ENCODE measurements around the gene CPN2. TPM values are rescaled to one million over a fixed set of nuclear protein-coding genes. Genes with fewer than 3 reads are reported as not detected.

Gene CPN2
- total RNA-seq, 1 donor from 2014 or later: not detected

GRCh38 chr3:194314388-194315068 lies 36.6 kb downstream of the CPN2 start:
- no peak for DNase-seq (ENCODE audit: low read depth, low spot score)

DNA sequence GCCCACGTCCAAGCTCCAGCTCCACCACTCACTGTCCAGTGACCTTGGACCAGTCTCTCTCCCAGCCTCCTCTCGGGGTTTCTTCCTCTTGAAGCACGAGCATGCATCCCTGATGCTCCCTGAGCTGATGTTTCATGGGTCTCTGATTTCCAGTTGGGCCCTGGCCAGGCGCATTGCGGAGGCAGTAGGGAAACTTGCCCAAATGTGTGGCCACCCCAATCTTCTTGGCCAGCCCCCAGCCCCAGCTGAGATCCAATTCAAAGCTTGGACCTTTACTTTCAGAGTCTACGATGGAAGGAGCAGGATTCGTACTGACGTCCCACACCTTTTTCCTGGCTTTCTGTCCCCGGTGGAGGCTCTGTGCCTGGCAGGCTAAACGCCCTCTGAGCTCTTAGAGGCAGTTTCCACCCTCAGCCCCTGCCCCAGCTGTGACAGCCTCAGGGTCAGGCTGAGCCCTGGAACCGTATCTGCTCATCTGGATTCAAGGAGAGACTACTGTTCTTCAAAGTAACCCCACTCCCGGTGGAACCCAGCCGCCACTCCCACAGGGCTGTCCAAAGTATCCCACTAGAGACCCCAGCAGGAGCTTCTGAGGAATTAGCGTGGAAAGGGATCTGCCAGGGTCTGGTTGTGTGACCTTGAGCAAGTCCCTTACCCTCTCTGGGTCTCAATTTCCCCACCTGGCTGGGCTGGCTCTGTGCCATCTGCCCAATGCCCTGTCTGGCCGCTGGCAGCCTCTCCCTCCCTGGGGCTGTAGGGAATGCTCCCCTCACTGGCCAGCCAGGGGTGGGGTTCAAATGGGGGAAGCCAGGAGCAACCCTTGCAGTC lies 37.4 kb downstream of the CPN2 start:
- DNase-seq (ENCODE audit: low read depth, low spot score): no peak

DNA sequence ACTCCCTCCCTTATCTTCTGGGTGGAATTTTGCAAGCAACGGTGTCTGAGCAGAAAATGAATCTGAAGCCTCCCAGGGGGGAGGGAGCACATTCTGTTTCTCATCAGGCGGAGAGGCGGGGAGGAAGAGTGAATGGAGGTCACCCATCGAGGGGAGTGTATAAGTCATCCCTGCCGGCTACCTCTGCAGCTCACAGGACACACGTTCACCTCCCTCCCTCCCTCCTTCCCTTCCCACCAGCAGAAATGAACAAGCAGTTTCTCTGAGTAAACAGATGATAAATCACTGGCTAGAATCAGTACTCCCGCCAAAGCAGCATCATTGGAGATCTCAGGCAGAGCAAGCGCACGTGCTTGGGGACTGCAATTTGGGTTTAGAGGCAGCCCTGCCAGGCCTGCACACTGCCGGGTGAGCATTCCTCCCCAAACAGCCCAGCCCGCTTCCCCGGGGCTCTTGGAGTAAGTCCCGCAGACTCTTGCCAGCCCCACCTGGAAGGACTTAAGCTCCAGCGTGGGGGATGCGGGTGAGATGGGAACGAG lies 38.3 kb downstream of the CPN2 start:
- DNase-seq (ENCODE audit: low read depth, low spot score): no peak

- no peak for DNase-seq (ENCODE audit: low read depth, low spot score)
These were observed 38.9 kb downstream of the CPN2 start for GRCh38 chr3:194312186-194312742.

DNA sequence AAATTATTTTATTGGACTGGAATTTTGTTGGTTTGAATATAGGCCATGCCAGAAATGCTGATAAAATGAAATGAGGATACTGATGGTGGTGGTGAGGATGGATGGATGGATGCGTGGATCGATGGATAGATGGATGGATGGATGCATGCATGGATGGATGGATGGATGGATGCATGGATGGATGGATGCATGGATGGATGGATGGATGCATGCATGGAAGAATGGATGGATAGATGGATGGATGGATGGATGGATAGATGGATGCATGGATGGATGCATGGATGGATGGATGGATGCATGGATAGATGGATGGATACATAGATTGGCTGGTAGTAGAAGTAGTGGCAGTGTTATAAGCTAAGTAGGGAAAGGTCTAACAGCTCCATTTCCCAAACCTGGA lies 40.1 kb downstream of the CPN2 start:
- DNase-seq (ENCODE audit: low read depth, low spot score): no peak

DNA sequence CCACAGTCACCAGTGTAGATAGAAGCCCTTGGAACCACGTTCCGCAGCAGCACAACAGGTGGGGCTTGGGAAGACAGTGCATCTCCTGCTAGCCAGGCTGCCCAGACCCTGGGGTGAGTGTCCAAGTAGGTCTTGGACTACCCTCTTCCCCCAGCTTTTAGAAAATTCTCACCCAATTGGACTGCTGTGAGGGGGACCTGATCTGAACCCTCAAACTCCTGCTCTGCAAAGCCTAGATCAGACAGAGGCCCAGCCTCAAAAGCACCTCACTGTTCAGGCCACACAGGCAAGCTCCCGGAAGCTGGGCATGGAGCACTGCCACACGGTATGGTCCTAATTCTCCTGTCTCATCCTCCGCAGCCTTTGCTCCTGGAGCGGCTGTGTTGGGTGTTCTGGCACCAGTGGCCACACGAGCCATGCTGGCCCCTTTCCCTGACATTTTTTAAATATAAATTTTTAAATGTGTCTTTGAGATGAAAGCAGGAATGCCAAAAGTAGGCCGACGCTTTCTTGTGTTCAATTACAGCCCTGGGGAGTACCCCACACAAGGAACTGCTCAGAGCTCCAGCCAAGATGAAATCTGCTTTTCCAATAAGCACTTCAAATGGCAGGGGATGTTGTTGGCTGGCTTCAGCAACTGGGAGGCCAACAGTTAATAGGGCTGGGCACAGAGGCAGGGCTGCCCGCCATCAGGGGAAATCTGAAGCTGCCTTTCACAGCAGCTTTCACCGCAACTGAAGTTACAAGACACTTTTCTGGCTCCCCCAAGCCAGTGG lies 40.9 kb downstream of the CPN2 start:
- no peak for DNase-seq (ENCODE audit: low read depth, low spot score)

DNA sequence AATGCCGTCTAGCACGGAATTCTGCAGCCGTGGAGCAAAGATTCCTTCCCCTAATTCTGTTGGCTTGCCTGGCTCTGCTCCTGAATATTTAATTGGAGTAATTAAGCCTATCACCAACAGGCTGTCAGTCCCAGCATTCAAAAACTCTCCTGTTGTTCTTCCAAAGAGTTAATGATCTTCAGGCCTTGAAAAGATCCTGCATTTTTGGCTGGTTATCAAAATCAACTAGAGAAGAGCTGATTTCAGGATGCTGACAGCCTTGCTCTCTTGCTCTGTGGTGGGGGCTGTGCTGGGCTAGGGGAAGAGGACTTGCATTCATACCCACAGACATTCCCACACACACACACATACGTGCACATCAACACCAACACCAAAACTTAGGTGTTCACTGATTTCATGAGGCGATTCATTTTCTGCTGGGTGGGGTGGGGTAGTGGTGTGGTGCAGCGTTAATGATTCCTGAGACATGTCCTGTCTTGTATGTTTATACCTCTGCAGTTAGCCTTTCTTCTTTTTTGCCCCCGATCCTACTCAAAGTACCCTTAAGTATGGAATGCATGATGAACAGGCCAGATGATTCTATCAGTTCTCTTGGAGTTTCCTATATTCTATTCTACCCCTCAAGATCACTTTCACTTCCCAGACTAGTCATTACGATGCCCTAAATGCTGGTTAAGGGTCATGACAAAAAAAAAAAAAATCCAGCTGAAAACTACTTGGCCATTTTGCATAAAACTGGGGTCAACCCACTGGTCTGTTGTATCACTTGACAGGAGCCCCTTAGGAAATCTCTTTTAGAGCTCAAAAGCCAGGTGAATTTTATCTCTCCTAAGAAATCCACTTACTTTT lies 42.3 kb downstream of the CPN2 start:
- no peak for DNase-seq (ENCODE audit: low read depth, low spot score)

DNA sequence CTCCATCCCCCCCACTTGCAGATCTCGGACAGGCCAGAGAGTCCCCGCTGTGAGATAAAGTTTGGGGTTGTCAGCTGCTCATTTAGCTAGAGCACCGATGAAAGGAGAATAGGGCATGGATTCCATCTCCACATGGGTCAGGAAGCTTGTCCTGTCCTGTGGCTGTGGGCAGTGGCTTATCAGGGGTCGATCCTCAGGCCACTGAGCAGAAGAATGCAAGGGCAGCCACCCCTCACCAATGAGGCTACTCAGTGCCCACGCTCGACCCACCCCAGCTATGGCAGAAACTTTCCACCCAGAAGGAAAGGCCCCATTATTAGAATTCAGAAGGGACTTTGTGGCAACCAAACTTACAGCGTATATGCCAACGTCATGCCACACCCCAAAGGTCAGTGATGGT lies 43.3 kb downstream of the CPN2 start:
- no peak for DNase-seq (ENCODE audit: low read depth, low spot score)

DNA sequence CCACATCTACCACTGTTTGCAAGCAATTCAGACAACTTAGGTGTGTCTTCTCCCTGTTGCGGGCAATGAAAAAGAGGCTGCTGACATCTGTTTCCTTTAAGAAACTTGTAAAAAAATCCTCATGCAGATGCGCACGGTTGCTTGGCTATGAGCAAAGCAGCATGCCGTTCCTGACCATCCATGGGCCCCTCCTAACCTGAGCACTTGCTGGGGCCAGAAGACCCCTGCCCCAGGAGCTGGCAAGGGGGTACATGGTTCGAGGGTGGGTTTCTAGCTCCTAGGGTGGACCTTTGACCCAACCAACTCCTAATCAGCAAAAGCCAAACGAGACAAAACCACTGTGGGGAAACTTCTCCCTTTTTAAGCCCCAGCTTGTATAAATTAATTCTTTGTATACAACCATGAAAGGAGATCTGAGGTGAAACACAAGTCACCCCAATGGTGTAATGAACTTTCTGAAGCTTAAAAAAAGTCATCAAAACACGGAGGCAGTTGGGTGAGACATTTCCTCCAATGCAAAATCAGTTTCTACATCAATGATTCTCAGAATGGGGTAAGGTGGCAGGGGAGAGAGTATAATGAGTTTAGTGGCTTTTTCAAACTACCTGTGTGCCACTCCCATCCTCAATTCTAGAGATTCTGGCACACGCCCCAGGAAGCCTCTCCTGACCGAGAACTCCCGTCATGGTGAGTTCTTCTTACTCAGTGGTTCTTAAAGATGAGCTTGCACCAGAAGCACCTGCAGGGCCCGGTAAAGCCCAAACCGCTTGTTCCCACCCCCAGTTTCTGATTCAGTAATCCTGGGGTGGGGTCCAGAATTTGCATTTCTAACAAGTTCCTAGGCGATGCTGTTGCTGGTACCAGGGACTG lies 44.1 kb downstream of the CPN2 start:
- DNase-seq (ENCODE audit: low read depth, low spot score): no peak

- peak; percentile 48 for DNase-seq (ENCODE audit: low read depth, low spot score)
These were observed 44.9 kb downstream of the CPN2 start for GRCh38 chr3:194306109-194306686.

DNA sequence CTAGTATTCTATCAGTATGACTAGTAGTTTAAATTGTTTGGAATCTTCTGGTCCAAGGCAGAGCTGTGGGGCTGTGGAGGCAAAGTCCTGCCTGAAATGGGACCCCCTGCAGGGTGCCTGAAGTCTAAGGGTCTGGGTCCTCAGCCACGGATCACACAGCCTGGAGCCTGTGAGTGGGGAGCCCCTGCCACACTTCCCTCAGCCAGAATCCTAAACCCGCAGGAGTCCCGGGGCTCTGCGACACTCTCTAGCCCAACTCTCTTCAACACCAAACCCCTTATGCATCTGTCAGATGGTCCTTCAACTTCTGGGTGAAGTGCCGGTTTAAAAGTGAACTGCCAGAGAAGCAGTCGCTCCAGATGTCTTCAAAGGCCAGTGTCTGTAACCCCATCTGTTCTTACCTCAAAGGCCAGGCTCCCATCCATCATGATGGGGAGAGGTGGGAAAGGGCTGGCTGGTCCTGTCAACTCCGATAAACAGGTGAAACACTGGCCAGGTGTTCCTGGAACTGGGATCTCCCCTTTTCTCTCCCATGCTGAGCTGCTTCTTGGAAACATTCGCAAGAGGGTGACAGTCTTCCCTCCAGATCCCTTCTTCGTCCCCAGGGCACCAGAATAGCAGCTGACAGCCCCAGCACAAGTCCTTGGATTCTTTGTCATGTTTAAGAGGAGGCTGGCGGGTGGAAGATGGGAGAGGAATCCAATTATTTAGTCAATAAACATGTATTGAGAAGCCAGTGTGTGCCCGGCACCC lies 45.6 kb downstream of the CPN2 start:
- DNase-seq (ENCODE audit: low read depth, low spot score): no peak

GRCh38 chr3:194304186-194304917 lies 46.8 kb downstream of the CPN2 start:
- no peak for DNase-seq (ENCODE audit: low read depth, low spot score)

DNA sequence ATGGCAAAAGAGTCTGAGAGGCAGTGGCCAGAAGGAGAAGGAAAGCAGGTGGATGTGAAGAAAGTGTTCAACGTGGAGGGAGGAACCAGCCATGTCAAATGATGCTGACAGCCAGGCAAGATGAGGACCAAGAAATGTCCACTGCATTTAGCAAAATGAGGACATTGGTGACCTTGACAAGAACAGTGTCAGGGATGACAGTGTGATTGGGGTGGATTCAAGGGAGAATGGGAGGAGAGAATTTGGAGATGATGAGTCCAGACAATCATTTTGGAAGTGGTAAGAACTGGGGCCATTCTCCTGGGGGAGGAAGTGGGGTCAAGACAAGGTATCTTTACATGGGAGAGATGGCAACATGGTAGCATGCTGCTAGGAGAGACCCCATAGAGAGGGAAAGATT lies 47.4 kb downstream of the CPN2 start:
- no peak for DNase-seq (ENCODE audit: low read depth, low spot score)

DNA sequence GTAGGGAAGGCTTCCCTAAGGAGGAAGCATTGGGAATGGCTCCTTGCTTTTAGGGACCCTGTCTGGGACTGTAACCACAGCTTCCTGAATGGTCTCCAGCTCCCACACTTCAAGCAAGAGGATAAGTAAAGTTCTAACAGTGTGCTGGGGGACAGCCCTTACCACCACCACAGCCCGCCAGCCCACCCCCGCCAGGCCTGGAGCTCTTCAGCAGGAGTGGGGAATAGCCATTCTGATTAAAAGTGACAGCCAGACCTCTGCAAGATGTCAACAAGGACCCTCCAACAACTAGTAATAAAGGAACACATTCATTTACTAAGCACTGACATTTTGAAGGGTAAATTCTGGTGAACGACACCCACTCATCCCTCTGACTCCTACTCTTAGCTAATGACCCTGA lies 49.4 kb downstream of the CPN2 start:
- DNase-seq (ENCODE audit: low read depth, low spot score): no peak

DNA sequence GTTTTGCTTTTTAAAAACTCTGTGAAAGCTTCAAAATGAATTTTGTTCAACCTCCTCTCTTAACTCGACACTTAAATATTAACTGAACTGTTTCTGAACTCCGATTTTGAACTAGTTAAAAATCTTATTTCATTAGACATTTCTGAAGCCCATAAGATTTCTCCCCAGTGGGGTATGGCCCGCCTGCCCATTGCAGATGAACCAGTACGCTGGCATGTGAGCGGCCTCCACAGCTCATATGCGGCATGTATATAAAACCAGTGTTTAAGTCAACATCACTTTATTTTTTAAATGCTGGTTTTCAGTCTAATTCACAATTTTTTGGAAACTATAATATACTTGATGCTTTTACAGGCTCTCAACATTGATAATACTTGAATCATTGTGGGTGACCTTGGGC lies 50.2 kb downstream of the CPN2 start:
- DNase-seq (ENCODE audit: low read depth, low spot score): no peak

GRCh38 chr3:194300382-194300758 lies 50.8 kb downstream of the CPN2 start:
- DNase-seq (ENCODE audit: low read depth, low spot score): no peak

GRCh38 chr3:194298331-194299227 lies 52.5 kb downstream of the CPN2 start:
- no peak for DNase-seq (ENCODE audit: low read depth, low spot score)

All from pulmonary artery endothelial cell (primary cell).